Osteocyte (in vitro differentiated cells): ENCODE measurements around the gene SWT1. TPM values are rescaled to one million over a fixed set of nuclear protein-coding genes. Genes with fewer than 3 reads are reported as not detected.

ENCODE experiments used
- DNase-seq: peaks from one replicate; pipeline ENCODE4 v3.0.0; 2021; ENCODE audit warnings: mixed read lengths; ENCODE audit not compliant: unreplicated experiment; ENCODE audit errors: extremely low spot score
- H3K27ac Mint-ChIP-seq: one replicate; pipeline ENCODE4 v1.8.0; 2021; ENCODE audit warnings: mild to moderate bottlenecking, mixed read lengths; ENCODE audit not compliant: unreplicated experiment
- H3K27me3 Mint-ChIP-seq: one replicate; pipeline ENCODE4 v1.8.0; 2021; ENCODE audit warnings: mixed read lengths; ENCODE audit not compliant: unreplicated experiment
- H3K36me3 Mint-ChIP-seq: one replicate; pipeline ENCODE4 v1.8.0; 2021; ENCODE audit warnings: mixed read lengths; ENCODE audit not compliant: unreplicated experiment
- H3K4me1 Mint-ChIP-seq: one replicate; pipeline ENCODE4 v1.8.0; 2021; ENCODE audit warnings: mixed read lengths; ENCODE audit not compliant: unreplicated experiment
- H3K4me3 Mint-ChIP-seq: one replicate; pipeline ENCODE4 v1.8.0; 2021; ENCODE audit warnings: mild to moderate bottlenecking, moderate library complexity, mixed read lengths; ENCODE audit not compliant: unreplicated experiment
- H3K9me3 Mint-ChIP-seq: one replicate; pipeline ENCODE4 v1.8.0; 2021; ENCODE audit warnings: mixed read lengths; ENCODE audit not compliant: unreplicated experiment
- CTCF ChIP-seq: fragments of 200-600 bp; sonication (generic); IDR thresholded peaks from 2 replicates; pipeline ENCODE4 v1.5.0; 2021; ENCODE audit warnings: antibody characterized with exemption, mild to moderate bottlenecking, moderate library complexity
- total RNA-seq: library from RNA; stranded (reverse); gene quantifications from 2 replicates; pipeline ENCODE4 v1.2.1, GENCODE V29; 2021

Gene SWT1
- total RNA-seq, 1 donor from 2014 or later = 7.6 TPM

GRCh38 chr1:185237661-185238060 is 80.7 kb downstream of the SWT1 start:
- DNase-seq = no peak
- H3K27ac Mint-ChIP-seq = no peak overlapping the region
- no peak for TF ChIP-seq CTCF

GRCh38 chr1:185238447-185238846 is 81.5 kb downstream of the SWT1 start:
- Mint-ChIP-seq H3K36me3 (peaks cover 24% of the 10 kb centered on the region), H3K4me1 (no peaks in the 10 kb centered on the region), H3K9me3 (peaks cover 6% of the 10 kb centered on the region), H3K4me3 (no peak overlapping the region), H3K27me3 (no peaks in the 10 kb centered on the region), H3K27ac (no peak overlapping the region)
- TF ChIP-seq CTCF = peak; percentile 52
- no peak for DNase-seq

More at GRCh38 chr1:185237661-185238060, 80.7 kb downstream of the SWT1 start:
- Mint-ChIP-seq H3K9me3 (peaks cover 6% of the 10 kb centered on the region), H3K36me3 (peaks cover 24% of the 10 kb centered on the region), H3K4me3 (no peak overlapping the region), H3K27me3 (no peaks in the 10 kb centered on the region), H3K4me1 (no peaks in the 10 kb centered on the region)

GRCh38 chr1:185239861-185240260 is 82.9 kb downstream of the SWT1 start:
- TF ChIP-seq CTCF = no peak
- Mint-ChIP-seq H3K27ac (no peak overlapping the region), H3K36me3 (peaks cover 15% of the 10 kb centered on the region), H3K27me3 (no peaks in the 10 kb centered on the region), H3K9me3 (no peaks in the 10 kb centered on the region), H3K4me1 (no peaks in the 10 kb centered on the region), H3K4me3 (no peak overlapping the region)
- DNase-seq = no peak

GRCh38 chr1:185241127-185241526 is 84.2 kb downstream of the SWT1 start:
- H3K36me3 Mint-ChIP-seq = peaks cover 3% of the 10 kb centered on the region
- no peaks in the 10 kb centered on the region for H3K27me3 Mint-ChIP-seq
- no peak for TF ChIP-seq CTCF
- H3K9me3 Mint-ChIP-seq = no peaks in the 10 kb centered on the region
- H3K4me3 Mint-ChIP-seq = no peak overlapping the region
- H3K4me1 Mint-ChIP-seq = no peaks in the 10 kb centered on the region
- no peak for DNase-seq
- H3K27ac Mint-ChIP-seq = no peak overlapping the region

- peaks cover 2% of the 10 kb centered on the region for H3K36me3 Mint-ChIP-seq
Observed at GRCh38 chr1:185244015-185244747, 87.2 kb downstream of the SWT1 start.

More at GRCh38 chr1:185244015-185244747, 87.2 kb downstream of the SWT1 start:
- Mint-ChIP-seq H3K9me3 (no peaks in the 10 kb centered on the region), H3K4me3 (no peak overlapping the region), H3K27me3 (no peaks in the 10 kb centered on the region), H3K27ac (no peak overlapping the region), H3K4me1 (no peaks in the 10 kb centered on the region)
- no peak for TF ChIP-seq CTCF
- DNase-seq = no peak
